ENCODE results near the gene TAP1. TPM values are rescaled to one million over a fixed set of nuclear protein-coding genes. Genes with fewer than 3 reads are reported as not detected.
A peak's percentile ranks its signal among the peaks of the same experiment; 100 is the strongest.

The TAP1 gene
- total RNA-seq, 1 experiment from 2014 or later = 120 TPM

GRCh38 chr6:32868257-32868788, 14.8 kb upstream of the TAP1 start:
- no peaks in the 10 kb centered on the region for H3K9me2 ChIP-seq (replicated peaks; ENCODE audit: insufficient read depth, low read length)
- H3K9ac ChIP-seq (ENCODE audit: low read length) = peak overlapping the region; percentile 69
- peak overlapping the region; percentile 64; the same call in 1 of the 2 replicates for H2AFZ ChIP-seq (ENCODE audit: low read length)
- no peaks in the 10 kb centered on the region for H3K36me3 ChIP-seq (ENCODE audit: insufficient read depth, low read length)
- H3K4me1 ChIP-seq (ENCODE audit: low read length) = peaks cover 32% of the 10 kb centered on the region
- H3K9me3 ChIP-seq (ENCODE audit: low read length) = no peaks in the 10 kb centered on the region
- peak; percentile 96 for DNase-seq
- peak overlapping the region; percentile 80 for H3K4me2 ChIP-seq (ENCODE audit: low read depth, low read length, poor library complexity, severe bottlenecking)
- peak overlapping the region; percentile 49 for H3K4me3 ChIP-seq (ENCODE audit: low read length)
- no peaks in the 10 kb centered on the region for H3K79me2 ChIP-seq (ENCODE audit: low read length)
- H3K27ac ChIP-seq (ENCODE audit: low read length) = peak overlapping the region; percentile 94
- no peaks in the 10 kb centered on the region for H4K20me1 ChIP-seq (ENCODE audit: insufficient read depth, low read depth, low read length)
- no peaks in the 10 kb centered on the region for H3K27me3 ChIP-seq (ENCODE audit: low read length)

GRCh38 chr6:32867554-32868256, 14.2 kb upstream of the TAP1 start:
- no peaks in the 10 kb centered on the region for H3K9me2 ChIP-seq (replicated peaks; ENCODE audit: insufficient read depth, low read length)
- no peaks in the 10 kb centered on the region for H3K36me3 ChIP-seq (ENCODE audit: insufficient read depth, low read length)
- H3K4me1 ChIP-seq (ENCODE audit: low read length) = peaks cover 32% of the 10 kb centered on the region
- no peaks in the 10 kb centered on the region for H3K27me3 ChIP-seq (ENCODE audit: low read length)
- H3K27ac ChIP-seq (ENCODE audit: low read length) = peak overlapping the region; percentile 94
- H4K20me1 ChIP-seq (ENCODE audit: insufficient read depth, low read depth, low read length) = no peaks in the 10 kb centered on the region
- no peaks in the 10 kb centered on the region for H3K79me2 ChIP-seq (ENCODE audit: low read length)
- peak overlapping the region; percentile 49 for H3K4me3 ChIP-seq (ENCODE audit: low read length)
- peak overlapping the region; percentile 64 for H2AFZ ChIP-seq (ENCODE audit: low read length)
- peak overlapping the region; percentile 80 for H3K4me2 ChIP-seq (ENCODE audit: low read depth, low read length, poor library complexity, severe bottlenecking)
- H3K9ac ChIP-seq (ENCODE audit: low read length) = peak overlapping the region; percentile 69
- no peaks in the 10 kb centered on the region for H3K9me3 ChIP-seq (ENCODE audit: low read length)
- peak; percentile 79 for DNase-seq

GRCh38 chr6:32867022-32867477, 13.5 kb upstream of the TAP1 start:
- Histone ChIP-seq H3K4me2 (ENCODE audit: low read depth, low read length, poor library complexity, severe bottlenecking) (peak overlapping the region; percentile 80), H3K9ac (ENCODE audit: low read length) (peak overlapping the region; percentile 69), H3K79me2 (ENCODE audit: low read length) (no peaks in the 10 kb centered on the region), H3K4me3 (ENCODE audit: low read length) (peak overlapping the region; percentile 49), H3K36me3 (ENCODE audit: insufficient read depth, low read length) (no peaks in the 10 kb centered on the region), H2AFZ (ENCODE audit: low read length) (peak overlapping the region; percentile 64), H3K4me1 (ENCODE audit: low read length) (peaks cover 32% of the 10 kb centered on the region), H3K9me2 (replicated peaks; ENCODE audit: insufficient read depth, low read length) (no peaks in the 10 kb centered on the region), H4K20me1 (ENCODE audit: insufficient read depth, low read depth, low read length) (no peaks in the 10 kb centered on the region), H3K27me3 (ENCODE audit: low read length) (no peaks in the 10 kb centered on the region), H3K9me3 (ENCODE audit: low read length) (no peaks in the 10 kb centered on the region), H3K27ac (ENCODE audit: low read length) (peak overlapping the region; percentile 94)
- DNase-seq = peak; percentile 82

- H3K4me3 ChIP-seq (ENCODE audit: low read length) = peak overlapping the region; percentile 49; the same call in 1 of the 2 replicates
- DNase-seq = no peak
Measured at GRCh38 chr6:32865724-32866443, 12.4 kb upstream of the TAP1 start.

GRCh38 chr6:32862725-32863124, 9.2 kb upstream of the TAP1 start:
- Histone ChIP-seq H3K36me3 (ENCODE audit: insufficient read depth, low read length) (peaks cover 16% of the 10 kb centered on the region), H3K4me2 (ENCODE audit: low read depth, low read length, poor library complexity, severe bottlenecking) (no peak overlapping the region), H3K9me2 (replicated peaks; ENCODE audit: insufficient read depth, low read length) (no peaks in the 10 kb centered on the region), H2AFZ (ENCODE audit: low read length) (no peak overlapping the region), H3K4me1 (ENCODE audit: low read length) (peaks cover 27% of the 10 kb centered on the region), H3K27me3 (ENCODE audit: low read length) (no peaks in the 10 kb centered on the region), H3K27ac (ENCODE audit: low read length) (no peak overlapping the region), H3K9ac (ENCODE audit: low read length) (no peak overlapping the region), H3K4me3 (ENCODE audit: low read length) (no peak overlapping the region), H4K20me1 (ENCODE audit: insufficient read depth, low read depth, low read length) (no peaks in the 10 kb centered on the region), H3K79me2 (ENCODE audit: low read length) (no peaks in the 10 kb centered on the region; the same call in 1 of the 2 replicates), H3K9me3 (ENCODE audit: low read length) (no peaks in the 10 kb centered on the region)
- no peak for DNase-seq

More at GRCh38 chr6:32865724-32866443, 12.4 kb upstream of the TAP1 start:
- Histone ChIP-seq H3K36me3 (ENCODE audit: insufficient read depth, low read length) (no peaks in the 10 kb centered on the region; the same call in 1 of the 2 replicates), H3K4me1 (ENCODE audit: low read length) (peaks cover 32% of the 10 kb centered on the region), H2AFZ (ENCODE audit: low read length) (peak overlapping the region; percentile 64; the same call in 1 of the 2 replicates), H3K9me2 (replicated peaks; ENCODE audit: insufficient read depth, low read length) (no peaks in the 10 kb centered on the region), H3K27ac (ENCODE audit: low read length) (peak overlapping the region; percentile 94), H4K20me1 (ENCODE audit: insufficient read depth, low read depth, low read length) (no peaks in the 10 kb centered on the region), H3K9me3 (ENCODE audit: low read length) (no peaks in the 10 kb centered on the region), H3K9ac (ENCODE audit: low read length) (peak overlapping the region; percentile 9; the same call in 1 of the 2 replicates), H3K27me3 (ENCODE audit: low read length) (no peaks in the 10 kb centered on the region), H3K4me2 (ENCODE audit: low read depth, low read length, poor library complexity, severe bottlenecking) (peak overlapping the region; percentile 80), H3K79me2 (ENCODE audit: low read length) (no peaks in the 10 kb centered on the region)

- H3K9ac ChIP-seq (ENCODE audit: low read length) = no peak overlapping the region
- no peaks in the 10 kb centered on the region for H3K9me3 ChIP-seq (ENCODE audit: low read length)
- no peaks in the 10 kb centered on the region for H4K20me1 ChIP-seq (ENCODE audit: insufficient read depth, low read depth, low read length)
- DNase-seq = no peak
- H3K27ac ChIP-seq (ENCODE audit: low read length) = 0 out of 2 replicates have a peak overlapping the region, but pooled peaks have one; percentile 6
- H3K27me3 ChIP-seq (ENCODE audit: low read length) = no peaks in the 10 kb centered on the region
- no peak overlapping the region for H3K4me3 ChIP-seq (ENCODE audit: low read length)
- no peaks in the 10 kb centered on the region for H3K9me2 ChIP-seq (replicated peaks; ENCODE audit: insufficient read depth, low read length)
- peaks cover 22% of the 10 kb centered on the region for H3K36me3 ChIP-seq (ENCODE audit: insufficient read depth, low read length)
- H3K79me2 ChIP-seq (ENCODE audit: low read length) = peaks cover 14% of the 10 kb centered on the region
- H3K4me1 ChIP-seq (ENCODE audit: low read length) = peaks cover 20% of the 10 kb centered on the region
- no peak overlapping the region for H3K4me2 ChIP-seq (ENCODE audit: low read depth, low read length, poor library complexity, severe bottlenecking)
- no peak overlapping the region for H2AFZ ChIP-seq (ENCODE audit: low read length)
Measured at GRCh38 chr6:32860674-32861073, 7.2 kb upstream of the TAP1 start.

- Histone ChIP-seq H4K20me1 (ENCODE audit: insufficient read depth, low read depth, low read length) (no peaks in the 10 kb centered on the region), H3K9me3 (ENCODE audit: low read length) (no peaks in the 10 kb centered on the region), H3K79me2 (ENCODE audit: low read length) (peaks cover 37% of the 10 kb centered on the region), H3K27me3 (ENCODE audit: low read length) (no peaks in the 10 kb centered on the region), H3K9me2 (replicated peaks; ENCODE audit: insufficient read depth, low read length) (no peaks in the 10 kb centered on the region), H3K4me2 (ENCODE audit: low read depth, low read length, poor library complexity, severe bottlenecking) (no peak overlapping the region), H3K27ac (ENCODE audit: low read length) (no peak overlapping the region), H2AFZ (ENCODE audit: low read length) (no peak overlapping the region), H3K36me3 (ENCODE audit: insufficient read depth, low read length) (peaks cover 22% of the 10 kb centered on the region), H3K4me1 (ENCODE audit: low read length) (peaks cover 22% of the 10 kb centered on the region), H3K4me3 (ENCODE audit: low read length) (no peak overlapping the region), H3K9ac (ENCODE audit: low read length) (no peak overlapping the region)
- no peak for DNase-seq
Measured at GRCh38 chr6:32858194-32858593, 4.7 kb upstream of the TAP1 start.
